ENCODE results near the gene CTR9. TPM values are rescaled to one million over a fixed set of nuclear protein-coding genes. Genes with fewer than 3 reads are reported as not detected.

CTR9 gene
- total RNA-seq, 2 donors from 2014 or later = 33.9 to 37.4 TPM

DNA sequence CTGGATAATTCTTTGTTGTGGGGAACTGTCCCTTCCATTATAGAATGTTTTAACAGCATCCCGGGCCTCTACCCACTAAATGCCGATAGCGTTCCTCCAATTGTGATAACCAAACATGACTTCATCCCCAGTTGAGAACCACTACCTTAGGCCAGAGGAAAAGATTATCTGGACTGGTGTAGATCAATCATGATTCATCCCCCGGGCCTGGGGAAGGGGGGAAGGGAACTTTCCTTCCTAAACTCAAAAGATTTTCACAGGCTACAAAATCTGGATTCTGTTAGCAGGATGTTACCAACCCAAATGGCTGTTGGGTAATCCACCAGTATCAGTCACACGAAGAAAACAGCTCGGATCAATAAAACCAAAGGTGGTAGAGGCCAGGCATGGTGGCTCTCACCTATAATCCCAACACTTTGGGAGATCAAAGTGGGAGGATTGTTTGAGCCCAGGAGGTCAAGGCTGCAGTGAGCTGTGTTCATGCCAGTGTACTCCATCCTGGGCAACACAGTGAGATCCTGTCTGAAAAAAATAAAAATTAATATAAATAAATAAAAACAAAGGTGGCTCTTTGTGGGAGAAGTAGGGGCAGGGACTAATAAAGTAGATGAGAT lies 10.1 kb downstream of the CTR9 start:
- H3K27ac ChIP-seq = no peak overlapping the region
- H3K4me3 ChIP-seq = no peak overlapping the region
- no peaks in the 10 kb centered on the region for H3K4me1 ChIP-seq
- intact Hi-C loops (cut with DNase I) = no loop called here
- DNase-seq = no peak
- H3K9me3 ChIP-seq = no peaks in the 10 kb centered on the region
- TF ChIP-seq, protein P1, sequence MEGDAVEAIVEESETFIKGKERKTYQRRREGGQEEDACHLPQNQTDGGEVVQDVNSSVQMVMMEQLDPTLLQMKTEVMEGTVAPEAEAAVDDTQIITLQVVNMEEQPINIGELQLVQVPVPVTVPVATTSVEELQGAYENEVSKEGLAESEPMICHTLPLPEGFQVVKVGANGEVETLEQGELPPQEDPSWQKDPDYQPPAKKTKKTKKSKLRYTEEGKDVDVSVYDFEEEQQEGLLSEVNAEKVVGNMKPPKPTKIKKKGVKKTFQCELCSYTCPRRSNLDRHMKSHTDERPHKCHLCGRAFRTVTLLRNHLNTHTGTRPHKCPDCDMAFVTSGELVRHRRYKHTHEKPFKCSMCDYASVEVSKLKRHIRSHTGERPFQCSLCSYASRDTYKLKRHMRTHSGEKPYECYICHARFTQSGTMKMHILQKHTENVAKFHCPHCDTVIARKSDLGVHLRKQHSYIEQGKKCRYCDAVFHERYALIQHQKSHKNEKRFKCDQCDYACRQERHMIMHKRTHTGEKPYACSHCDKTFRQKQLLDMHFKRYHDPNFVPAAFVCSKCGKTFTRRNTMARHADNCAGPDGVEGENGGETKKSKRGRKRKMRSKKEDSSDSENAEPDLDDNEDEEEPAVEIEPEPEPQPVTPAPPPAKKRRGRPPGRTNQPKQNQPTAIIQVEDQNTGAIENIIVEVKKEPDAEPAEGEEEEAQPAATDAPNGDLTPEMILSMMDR (IDR thresholded peaks at IDR 0.05) = no peak
- no peaks in the 10 kb centered on the region for H3K27me3 ChIP-seq
- H3K36me3 ChIP-seq = peaks cover 14% of the 10 kb centered on the region
- H3K9ac ChIP-seq (ENCODE audit: low read depth in 2 of 2, low read length in 2 of 2) = no peak overlapping the region

- intact Hi-C loops (cut with DNase I) = no loop called here
- Histone ChIP-seq H3K9me3 (no peaks in the 10 kb centered on the region), H3K36me3 (peaks cover 7% of the 10 kb centered on the region)
These were observed 11.1 kb downstream of the CTR9 start for GRCh38 chr11:10762185-10762584.

DNA sequence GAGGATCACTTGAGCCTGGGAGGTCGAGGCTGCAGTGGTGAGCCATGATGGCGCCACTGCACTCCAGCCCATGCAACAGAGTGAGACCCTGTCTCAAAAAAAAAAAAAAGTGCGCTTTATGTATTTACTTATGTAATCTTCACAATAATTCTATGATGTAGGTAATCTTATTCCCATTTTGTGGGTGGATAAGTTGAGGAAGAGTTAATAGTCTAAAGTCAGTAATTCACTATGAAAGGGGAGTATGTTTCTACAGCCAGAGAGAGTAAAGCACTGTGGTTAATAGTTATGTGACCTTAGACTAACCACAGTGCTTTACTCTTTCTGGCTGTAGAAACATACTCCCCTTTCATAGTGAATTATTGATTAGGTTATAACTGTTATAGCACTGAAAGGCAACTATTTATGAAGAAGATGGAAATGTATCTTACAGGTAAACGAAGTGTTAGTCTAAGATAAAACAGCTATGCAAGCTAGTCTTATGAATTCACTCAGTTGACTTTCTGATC lies 11.9 kb downstream of the CTR9 start:
- no peaks in the 10 kb centered on the region for H3K9me3 ChIP-seq
- no peak overlapping the region for H3K27ac ChIP-seq
- H3K4me3 ChIP-seq = no peak overlapping the region
- peaks cover 5% of the 10 kb centered on the region for H3K36me3 ChIP-seq
- TF ChIP-seq, protein P1 (IDR thresholded peaks at IDR 0.05) = no peak
- no peaks in the 10 kb centered on the region for H3K4me1 ChIP-seq
- intact Hi-C loops (cut with DNase I) = no loop called here
- DNase-seq = no peak
- no peaks in the 10 kb centered on the region for H3K27me3 ChIP-seq
- no peak overlapping the region for H3K9ac ChIP-seq (ENCODE audit: low read depth in 2 of 2, low read length in 2 of 2)

More at GRCh38 chr11:10762185-10762584, 11.1 kb downstream of the CTR9 start:
- no peak overlapping the region for H3K4me3 ChIP-seq
- no peaks in the 10 kb centered on the region for H3K4me1 ChIP-seq
- TF ChIP-seq, protein P1 (IDR thresholded peaks at IDR 0.05) = no peak
- H3K9ac ChIP-seq (ENCODE audit: low read depth in 2 of 2, low read length in 2 of 2) = no peak overlapping the region
- no peak for DNase-seq
- no peak overlapping the region for H3K27ac ChIP-seq
- H3K27me3 ChIP-seq = no peaks in the 10 kb centered on the region

DNA sequence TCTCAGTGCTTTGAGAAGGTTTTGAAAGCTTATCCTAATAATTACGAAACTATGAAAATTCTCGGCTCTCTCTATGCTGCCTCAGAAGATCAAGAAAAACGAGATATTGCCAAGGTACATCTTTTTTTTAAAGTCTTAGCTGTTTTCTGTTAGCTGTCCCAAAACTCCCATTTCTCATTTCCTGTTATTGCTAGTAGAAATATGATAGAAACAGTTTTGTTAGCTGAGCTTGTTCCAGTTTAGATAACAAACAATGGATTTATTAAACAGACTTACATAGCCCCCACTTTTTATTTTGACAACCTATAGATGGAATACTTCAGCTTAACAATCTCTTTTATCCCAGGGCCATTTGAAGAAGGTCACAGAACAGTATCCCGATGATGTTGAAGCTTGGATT lies 12.7 kb downstream of the CTR9 start:
- Histone ChIP-seq H3K4me1 (no peaks in the 10 kb centered on the region), H3K27ac (no peak overlapping the region), H3K27me3 (no peaks in the 10 kb centered on the region), H3K9me3 (no peaks in the 10 kb centered on the region), H3K36me3 (peaks cover 5% of the 10 kb centered on the region), H3K4me3 (no peak overlapping the region), H3K9ac (ENCODE audit: low read depth in 2 of 2, low read length in 2 of 2) (no peak overlapping the region)
- no peak for DNase-seq
- intact Hi-C loops (cut with DNase I) = no loop called here
- TF ChIP-seq, protein P1 (IDR thresholded peaks at IDR 0.05) = no peak

DNA sequence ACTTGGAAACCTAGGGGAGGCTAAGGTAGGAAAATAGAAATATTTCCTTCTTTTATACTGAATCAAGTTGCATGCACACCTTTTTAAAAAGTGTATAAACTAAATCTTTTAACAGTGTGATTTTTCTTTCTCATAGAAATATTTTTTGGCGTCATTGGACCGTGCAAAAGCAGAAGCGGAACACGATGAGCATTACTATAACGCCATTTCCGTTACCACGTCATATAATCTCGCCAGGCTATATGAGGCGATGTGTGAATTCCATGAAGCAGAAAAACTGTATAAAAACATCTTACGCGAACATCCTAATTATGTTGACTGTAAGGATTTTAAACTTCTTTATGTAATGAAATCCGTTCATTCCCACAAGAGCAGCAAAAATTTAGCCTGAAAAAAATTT lies 13.4 kb downstream of the CTR9 start:
- peaks cover 5% of the 10 kb centered on the region for H3K36me3 ChIP-seq
- H3K27ac ChIP-seq = no peak overlapping the region

More for the DNA sequence above, 13.4 kb downstream of the CTR9 start:
- Histone ChIP-seq H3K9me3 (no peaks in the 10 kb centered on the region), H3K27me3 (no peaks in the 10 kb centered on the region), H3K9ac (ENCODE audit: low read depth in 2 of 2, low read length in 2 of 2) (no peak overlapping the region), H3K4me1 (no peaks in the 10 kb centered on the region), H3K4me3 (no peak overlapping the region)
- intact Hi-C loops (cut with DNase I) = no loop called here
- DNase-seq = no peak
- TF ChIP-seq, protein P1 (IDR thresholded peaks at IDR 0.05) = no peak
